Activated CD8-positive, alpha-beta T cell treated with anti-CD3 and anti-CD28 coated beads, Interleukin-2, amount 10 ng/mL, durations not matched to agents 7 days and 5 days (primary cell): ENCODE data around the gene UBE2D2. TPM values are rescaled to one million over a fixed set of nuclear protein-coding genes. Genes with fewer than 3 reads are reported as not detected.
A peak's percentile ranks its signal among the peaks of the same experiment; 100 is the strongest.
"Not testable (repeated sequence)": the region's sequence is repeated elsewhere in the genome, so short reads cannot be mapped to it uniquely, and the experiment has no call there.

Experiments
- ATAC-seq: fragments of 150-1000 bp; cut with Tn5 transposase; one replicate; pipeline ENCODE4 v1.10.0; 2021; ENCODE audit warnings: moderate library complexity
- CTCF ChIA-PET: fragments of 350-600 bp; sonication (Branson Sonifier 250); formaldehyde crosslinking; loops from one replicate; lab custom pipeline; 2021; ENCODE audit warnings: antibody characterized with exemption; lab: Charles Lee
- POLR2A ChIA-PET: fragments of 350-600 bp; sonication (Branson Sonifier 250); formaldehyde crosslinking; loops from one replicate; lab custom pipeline; 2021; ENCODE audit warnings: antibody characterized with exemption; lab: Charles Lee
- DNase-seq: peaks from one replicate; pipeline ENCODE4 v3.0.0-alpha.2; 2020
- H3K27ac Mint-ChIP-seq: one replicate; pipeline ENCODE4 v1.8.0; 2021; ENCODE audit warnings: mild to moderate bottlenecking, mixed read lengths
- H3K27me3 Mint-ChIP-seq: one replicate; pipeline ENCODE4 v1.8.0; 2021; ENCODE audit warnings: low read depth, mixed read lengths
- H3K36me3 Mint-ChIP-seq: one replicate; pipeline ENCODE4 v1.8.0; 2021; ENCODE audit warnings: low read depth, mixed read lengths
- H3K4me1 Mint-ChIP-seq: one replicate; pipeline ENCODE4 v1.8.0; 2021; ENCODE audit warnings: low read depth, mixed read lengths
- H3K4me3 Mint-ChIP-seq: one replicate; pipeline ENCODE4 v1.8.0; 2021; ENCODE audit warnings: mild to moderate bottlenecking, mixed read lengths
- H3K9me3 Mint-ChIP-seq: one replicate; pipeline ENCODE4 v1.8.0; 2022; ENCODE audit warnings: mixed read lengths; ENCODE audit not compliant: insufficient read depth
- total RNA-seq, 2 experiments: library from RNA; stranded (reverse); gene quantifications; one replicate each; pipeline ENCODE4 v1.2.3, GENCODE V29; 2021

UBE2D2 gene
- total RNA-seq, 2 experiments from 2014 or later = 227 to 232 TPM

DNA sequence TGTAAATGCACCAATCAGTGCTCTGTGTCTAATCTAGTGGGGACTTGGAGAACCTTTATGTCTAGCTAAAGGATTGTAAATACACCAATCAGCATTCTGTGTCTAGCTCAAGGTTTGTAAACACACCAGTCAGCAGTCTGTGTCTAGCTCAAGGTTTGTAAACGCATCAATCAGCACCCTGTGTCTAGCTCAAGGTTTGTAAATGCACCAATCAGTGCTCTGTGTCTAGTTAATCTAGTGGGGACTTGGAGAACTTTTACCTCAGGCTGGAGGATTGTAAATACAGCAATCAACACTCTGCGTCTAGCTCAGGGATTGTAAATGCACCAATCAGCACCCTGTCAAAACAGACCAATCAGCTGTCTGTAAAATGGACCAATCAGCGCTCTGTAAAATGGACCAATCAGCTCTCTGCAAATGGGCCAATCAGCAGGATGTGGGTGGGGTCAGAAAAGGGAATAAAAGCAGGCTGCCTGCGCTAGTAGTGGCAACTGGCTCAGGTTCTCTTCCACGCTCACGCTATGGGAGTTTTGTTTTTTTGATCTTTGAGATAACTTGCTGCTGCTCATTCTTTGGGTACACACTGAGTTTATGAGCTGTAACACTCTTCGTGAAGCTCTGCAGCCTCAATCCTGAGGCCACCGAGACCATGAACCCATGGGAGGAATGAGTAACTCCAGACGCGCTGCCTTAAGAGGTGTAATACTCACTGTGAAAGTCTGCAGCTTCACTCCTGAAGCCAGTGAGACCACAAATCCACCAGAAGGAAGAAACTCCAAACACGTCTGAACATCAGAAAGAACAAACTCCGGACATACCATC, 10.9 kb upstream of the UBE2D2 start:
- ChIA-PET POLR2A (interaction anchor here (0.7 to 1.2 kb wide), 2 partner anchors 11 to 15 kb away, joined by 3 to 6 read pairs; partner anchors contain the start of gene UBE2D2), CTCF (interaction anchor here (1.1 to 1.2 kb wide), 2 partner anchors 10 to 84 kb away, joined by 3 to 4 read pairs; no protein-coding TSS in a partner anchor)
- ATAC-seq, H3K27me3 Mint-ChIP-seq, H3K36me3 Mint-ChIP-seq, H3K4me3 Mint-ChIP-seq, H3K9me3 Mint-ChIP-seq, H3K27ac Mint-ChIP-seq, DNase-seq: not testable (repeated sequence)
- H3K4me1 Mint-ChIP-seq = peaks cover 11% of the 10 kb centered on the region

GRCh38 chr5:139551191-139551889, 9.8 kb upstream of the UBE2D2 start:
- Mint-ChIP-seq H3K27ac (no peak overlapping the region), H3K4me3 (no peak overlapping the region), H3K4me1 (peaks cover 11% of the 10 kb centered on the region), H3K9me3 (no peaks in the 10 kb centered on the region), H3K36me3 (no peaks in the 10 kb centered on the region), H3K27me3 (peaks cover 9% of the 10 kb centered on the region)
- ChIA-PET POLR2A (interaction anchor here (0.7 to 1.8 kb wide), 3 partner anchors 10 to 218 kb away, joined by 3 to 10 read pairs (median 4); partner anchors contain the start of gene UBE2D2), CTCF (interaction anchor here (1.1 to 2.2 kb wide), 2 partner anchors 24 to 83 kb away, joined by 4 to 7 read pairs; no protein-coding TSS in a partner anchor)
- DNase-seq (no peak), ATAC-seq (no peak)

DNA sequence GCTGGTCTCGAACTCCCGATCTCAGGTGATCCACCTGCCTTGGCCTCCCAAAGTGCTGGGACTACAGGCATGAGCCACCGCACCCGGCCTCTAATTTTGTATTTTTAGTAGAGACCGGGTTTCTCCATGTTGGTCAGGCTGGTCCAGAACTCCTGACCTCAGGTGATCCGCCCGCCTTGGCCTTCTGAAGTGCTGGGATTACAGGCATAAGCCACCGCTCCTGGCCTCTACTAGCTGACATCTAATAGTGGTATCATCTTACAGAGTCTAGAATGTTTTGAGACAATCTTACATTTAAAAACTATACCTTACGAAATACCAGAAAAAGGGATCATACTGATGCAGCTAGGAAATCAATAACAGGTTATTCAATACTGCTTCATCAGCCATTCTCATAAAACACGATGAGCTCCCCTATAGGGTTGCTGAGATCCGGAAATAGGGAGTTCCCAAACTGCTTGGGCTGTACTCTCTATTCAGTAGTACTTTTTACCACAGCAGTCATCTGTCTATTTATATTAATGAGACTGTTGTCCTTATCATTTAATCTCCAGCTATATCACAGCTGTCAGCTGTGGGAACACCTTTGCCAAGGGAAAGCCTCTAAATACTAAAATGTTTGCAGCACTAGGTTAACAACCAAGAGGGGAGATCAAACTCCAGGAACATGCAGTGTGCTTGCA, 8.1 kb upstream of the UBE2D2 start:
- no peak overlapping the region for H3K4me3 Mint-ChIP-seq
- H3K9me3 Mint-ChIP-seq = no peaks in the 10 kb centered on the region
- ATAC-seq (no peak), DNase-seq (no peak)
- H3K36me3 Mint-ChIP-seq = no peaks in the 10 kb centered on the region
- H3K27ac Mint-ChIP-seq = no peak overlapping the region
- POLR2A ChIA-PET = interaction anchor here (1.6 to 1.8 kb wide), 2 partner anchors 8 to 13 kb away, joined by 4 to 10 read pairs; partner anchors contain the start of gene UBE2D2
- peaks cover 11% of the 10 kb centered on the region for H3K4me1 Mint-ChIP-seq
- H3K27me3 Mint-ChIP-seq = peaks cover 9% of the 10 kb centered on the region
- CTCF ChIA-PET = interaction anchor here (1.3 to 2.2 kb wide), 2 partner anchors 13 to 22 kb away, joined by 3 to 7 read pairs; no protein-coding TSS in a partner anchor

GRCh38 chr5:139554264-139554663, 6.9 kb upstream of the UBE2D2 start:
- no peak overlapping the region for H3K27ac Mint-ChIP-seq
- H3K4me1 Mint-ChIP-seq = peaks cover 5% of the 10 kb centered on the region
- no peak overlapping the region for H3K4me3 Mint-ChIP-seq
- H3K9me3 Mint-ChIP-seq = no peaks in the 10 kb centered on the region
- POLR2A ChIA-PET = no interaction called here
- CTCF ChIA-PET = no interaction called here
- ATAC-seq (no peak), DNase-seq (no peak)
- no peaks in the 10 kb centered on the region for H3K36me3 Mint-ChIP-seq
- peaks cover 9% of the 10 kb centered on the region for H3K27me3 Mint-ChIP-seq

DNA sequence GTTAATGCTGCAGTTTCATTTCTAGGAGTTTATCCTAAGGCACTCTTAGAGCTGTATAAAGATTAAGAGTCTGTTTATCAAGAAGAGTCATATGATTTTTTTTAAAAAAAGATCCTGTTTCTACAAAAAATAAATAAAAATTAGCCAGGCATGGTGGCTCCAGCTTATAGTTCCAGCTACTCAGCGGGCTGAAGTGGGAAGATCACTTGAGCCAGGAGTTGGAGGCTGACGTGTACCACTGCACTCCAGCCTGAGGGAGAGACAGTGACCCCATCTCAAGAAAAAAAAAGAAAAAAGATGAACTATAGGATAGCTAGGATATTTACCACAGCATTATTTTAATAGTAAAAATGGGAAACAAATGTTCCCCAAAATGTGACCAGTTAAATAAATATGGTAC, 3.3 kb upstream of the UBE2D2 start:
- CTCF ChIA-PET = interaction anchor here (0.8 to 1.3 kb wide), 2 partner anchors 17 to 76 kb away, joined by 3 read pairs; no protein-coding TSS in a partner anchor
- Mint-ChIP-seq H3K4me3 (no peak overlapping the region), H3K27ac (no peak overlapping the region), H3K27me3 (peaks cover 6% of the 10 kb centered on the region), H3K9me3 (no peaks in the 10 kb centered on the region), H3K36me3 (peaks cover 7% of the 10 kb centered on the region), H3K4me1 (peaks cover 12% of the 10 kb centered on the region)
- DNase-seq (no peak), ATAC-seq (no peak)
- POLR2A ChIA-PET = no interaction called here

GRCh38 chr5:139561655-139562451, 714 bp downstream of the UBE2D2 start:
- ChIA-PET CTCF (interaction anchor here (0.9 to 5.2 kb wide), 12 partner anchors 10 to 203 kb away, joined by 3 to 70 read pairs (median 6); partner anchors contain the start of gene STING1), POLR2A (interaction anchor here (0.6 to 4.1 kb wide), 19 partner anchors 9 to 288 kb away, joined by 3 to 26 read pairs (median 5); partner anchors contain the start of genes DNAJC18 and STING1)
- Mint-ChIP-seq H3K36me3 (peaks cover 32% of the 10 kb centered on the region), H3K9me3 (no peaks in the 10 kb centered on the region), H3K4me1 (peaks cover 44% of the 10 kb centered on the region), H3K4me3 (peak overlapping the region; percentile 91), H3K27ac (peak overlapping the region; percentile 91), H3K27me3 (no peaks in the 10 kb centered on the region)
- DNase-seq (peak; percentile 60), ATAC-seq (peak; percentile 31)

- Mint-ChIP-seq H3K4me1 (peaks cover 51% of the 10 kb centered on the region), H3K36me3 (peaks cover 38% of the 10 kb centered on the region), H3K27me3 (no peaks in the 10 kb centered on the region), H3K4me3 (peak overlapping the region; percentile 91), H3K9me3 (no peaks in the 10 kb centered on the region), H3K27ac (peak overlapping the region; percentile 91)
- ChIA-PET POLR2A (interaction anchor here (1.2 to 4.1 kb wide), 5 partner anchors 11 to 81 kb away, joined by 3 to 26 read pairs (median 7); partner anchors contain the start of gene STING1), CTCF (interaction anchor here (0.6 to 5.2 kb wide), 17 partner anchors 9 to 221 kb away, joined by 3 to 70 read pairs (median 4); partner anchors contain the start of genes PAIP2 and STING1)
- ATAC-seq = no peak
- DNase-seq = no peak
Observed at GRCh38 chr5:139562847-139563246, 1.7 kb downstream of the UBE2D2 start.

GRCh38 chr5:139565411-139566305, 4.5 kb downstream of the UBE2D2 start:
- ChIA-PET POLR2A (interaction anchor here (0.6 to 2.9 kb wide), 12 partner anchors 9 to 162 kb away, joined by 3 to 17 read pairs (median 3); partner anchors contain the start of gene SPATA24), CTCF (interaction anchor here (0.7 to 5.2 kb wide), 15 partner anchors 9 to 154 kb away, joined by 3 to 70 read pairs (median 5); no protein-coding TSS in a partner anchor)
- Mint-ChIP-seq H3K4me1 (peaks cover 65% of the 10 kb centered on the region), H3K36me3 (peaks cover 52% of the 10 kb centered on the region), H3K4me3 (peak overlapping the region; percentile 91), H3K27ac (peak overlapping the region; percentile 94), H3K27me3 (no peaks in the 10 kb centered on the region), H3K9me3 (no peaks in the 10 kb centered on the region)
- ATAC-seq (peak; percentile 42), DNase-seq (peak; percentile 80)

DNA sequence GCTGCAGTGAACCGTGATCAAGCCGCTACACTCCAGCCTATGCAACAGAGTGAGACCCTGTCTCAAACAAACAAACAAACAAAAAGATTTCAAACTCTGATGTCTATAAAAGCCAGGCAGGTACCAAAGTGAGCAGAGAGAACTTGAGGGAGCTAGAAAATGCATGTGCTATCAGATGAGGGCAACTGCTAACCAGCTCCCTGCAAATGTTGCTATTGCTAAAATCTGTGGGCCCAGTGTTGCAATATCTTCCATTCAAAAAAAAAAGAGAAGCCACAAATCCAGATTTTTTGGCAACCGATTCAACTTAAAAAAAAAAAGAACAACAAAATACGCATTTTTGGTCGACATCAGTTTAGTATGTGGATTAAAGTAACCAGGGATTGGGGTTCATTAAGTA, 5.5 kb downstream of the UBE2D2 start:
- H3K4me3 Mint-ChIP-seq = peak overlapping the region; percentile 43
- peak overlapping the region; percentile 94 for H3K27ac Mint-ChIP-seq

More for the DNA sequence above, 5.5 kb downstream of the UBE2D2 start:
- POLR2A ChIA-PET = interaction anchor here (0.9 to 2.9 kb wide), 4 partner anchors 8 to 152 kb away, joined by 3 to 17 read pairs (median 4); no protein-coding TSS in a partner anchor
- CTCF ChIA-PET = interaction anchor here (1.2 to 5.2 kb wide), 5 partner anchors 8 to 146 kb away, joined by 4 to 70 read pairs (median 7); no protein-coding TSS in a partner anchor
- DNase-seq (no peak), ATAC-seq (no peak)
- no peaks in the 10 kb centered on the region for H3K27me3 Mint-ChIP-seq
- peaks cover 58% of the 10 kb centered on the region for H3K36me3 Mint-ChIP-seq
- H3K4me1 Mint-ChIP-seq = peaks cover 71% of the 10 kb centered on the region
- H3K9me3 Mint-ChIP-seq = no peaks in the 10 kb centered on the region
